Upper lobe of left lung (tissue), 6 donors: ENCODE results near the gene ARHGEF4. TPM values are rescaled to one million over a fixed set of nuclear protein-coding genes. Genes with fewer than 3 reads are reported as not detected.

Experiments used
- ATAC-seq, 2 donors: fragments of 200-7000 bp; cut with Tn5 transposase; one replicate each; pipeline ENCODE4 v1.9.1; 2022; ENCODE audit warnings: mild to moderate bottlenecking in 2 of 2, moderate library complexity in 2 of 2; ENCODE audit not compliant: low FRiP score in 2 of 2
- DNase-seq, 2 donors: peaks; one replicate each; pipeline ENCODE4 v3.0.0-alpha.2; 2019 to 2020
- H3K27ac ChIP-seq, 4 donors: fragments of 200-600 bp; sonication (generic); one replicate each; pipeline ENCODE4 v1.5.1; 2016 to 2019
- H3K27me3 ChIP-seq, 4 donors: fragments of 200-600 bp; sonication (generic); one replicate each; pipeline ENCODE4 v1.5.1; 2017 to 2019
- H3K36me3 ChIP-seq, 4 donors: fragments of 200-600 bp; sonication (generic); one replicate each; pipeline ENCODE4 v1.5.1; 2016 to 2019
- H3K4me1 ChIP-seq, 4 donors: fragments of 200-600 bp; sonication (generic); one replicate each; pipeline ENCODE4 v1.5.1; 2018 to 2019
- H3K4me3 ChIP-seq, 4 donors: fragments of 200-600 bp; sonication (generic); one replicate each; pipeline ENCODE4 v1.5.1; 2017 to 2019; ENCODE audit warnings: mild to moderate bottlenecking in 2 of 4, moderate library complexity in 1 of 4
- H3K9me3 ChIP-seq, 4 donors: fragments of 200-600 bp; sonication (generic); one replicate each; pipeline ENCODE4 v1.5.1; 2018 to 2019
- EP300 ChIP-seq, 4 donors: sonication (generic); formaldehyde crosslinking; IDR thresholded peaks; one replicate each; pipeline ENCODE4 v1.5.1; 2017; ENCODE audit warnings: antibody characterized with exemption in 4 of 4, control low read depth in 2 of 4
- POLR2A ChIP-seq, 4 donors: fragments of 450-650 bp; IDR thresholded peaks; one replicate each; pipeline ENCODE4 v1.5.1; 2016 to 2017; ENCODE audit warnings: antibody characterized with exemption in 4 of 4, mild to moderate bottlenecking in 2 of 4
- POLR2AphosphoS5 ChIP-seq, 2 donors: sonication (generic); formaldehyde crosslinking; IDR thresholded peaks; one replicate each; pipeline ENCODE4 v1.5.1; 2017; ENCODE audit warnings: antibody characterized with exemption in 2 of 2
- WGBS, 2 donors: methylation state at CpG; one replicate each; pipeline ENCODE4 v1.1.5; 2017 to 2018; 5-methylcytosine and 5-hydroxymethylcytosine counted together
- total RNA-seq, 6 donors: library from RNA; depleted of rRNA in 4 of 6; stranded (reverse); fragments of >200 nt in 4 of 6; gene quantifications; one replicate each; pipeline versions ENCODE4 v1.1.0 to v1.2.1, GENCODE V29; 2016 to 2021
- TF ChIP-seq, protein P1 (sequence below), 6 experiments: fragments of 450-650 bp in 4 of 6; fragments of 200-600 bp in 2 of 6; sonication (generic) in 2 of 6; IDR thresholded peaks; one replicate each; pipeline ENCODE4 v1.5.1; 2016 to 2019; ENCODE audit warnings: antibody characterized with exemption in 6 of 6
- donor health status: DM: no; HTN: no; CAD: no; lungs with moderate emphysema.
- donor health status: DM: no; HTN: yes; CAD: no; lungs with severe emphysema.

Gene ARHGEF4
- total RNA-seq, 6 donors from 2014 or later, result 10.1 to 101 (median 22.5) TPM

- ATAC-seq (no peak), DNase-seq (no peak)
- Histone ChIP-seq H3K4me1 (no peaks in the 10 kb centered on the region), H3K4me3 (no peak overlapping the region), H3K27me3 (no peaks in the 10 kb centered on the region), H3K27ac (no peak overlapping the region), H3K9me3 (peaks cover 0 to 21% (median 11%) of the 10 kb centered on the region in 4 donors), H3K36me3 (no peaks in the 10 kb centered on the region)
- TF ChIP-seq EP300 (IDR thresholded peaks at IDR 0.05) (no peak), POLR2A (IDR thresholded peaks at IDR 0.05) (no peak), POLR2AphosphoS5 (IDR thresholded peaks at IDR 0.05) (no peak)
- TF ChIP-seq, protein P1, sequence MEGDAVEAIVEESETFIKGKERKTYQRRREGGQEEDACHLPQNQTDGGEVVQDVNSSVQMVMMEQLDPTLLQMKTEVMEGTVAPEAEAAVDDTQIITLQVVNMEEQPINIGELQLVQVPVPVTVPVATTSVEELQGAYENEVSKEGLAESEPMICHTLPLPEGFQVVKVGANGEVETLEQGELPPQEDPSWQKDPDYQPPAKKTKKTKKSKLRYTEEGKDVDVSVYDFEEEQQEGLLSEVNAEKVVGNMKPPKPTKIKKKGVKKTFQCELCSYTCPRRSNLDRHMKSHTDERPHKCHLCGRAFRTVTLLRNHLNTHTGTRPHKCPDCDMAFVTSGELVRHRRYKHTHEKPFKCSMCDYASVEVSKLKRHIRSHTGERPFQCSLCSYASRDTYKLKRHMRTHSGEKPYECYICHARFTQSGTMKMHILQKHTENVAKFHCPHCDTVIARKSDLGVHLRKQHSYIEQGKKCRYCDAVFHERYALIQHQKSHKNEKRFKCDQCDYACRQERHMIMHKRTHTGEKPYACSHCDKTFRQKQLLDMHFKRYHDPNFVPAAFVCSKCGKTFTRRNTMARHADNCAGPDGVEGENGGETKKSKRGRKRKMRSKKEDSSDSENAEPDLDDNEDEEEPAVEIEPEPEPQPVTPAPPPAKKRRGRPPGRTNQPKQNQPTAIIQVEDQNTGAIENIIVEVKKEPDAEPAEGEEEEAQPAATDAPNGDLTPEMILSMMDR (IDR thresholded peaks at IDR 0.05), result no peak
Observed at GRCh38 chr2:130951018-130951417, 114.3 kb downstream of the ARHGEF4 start.

DNA sequence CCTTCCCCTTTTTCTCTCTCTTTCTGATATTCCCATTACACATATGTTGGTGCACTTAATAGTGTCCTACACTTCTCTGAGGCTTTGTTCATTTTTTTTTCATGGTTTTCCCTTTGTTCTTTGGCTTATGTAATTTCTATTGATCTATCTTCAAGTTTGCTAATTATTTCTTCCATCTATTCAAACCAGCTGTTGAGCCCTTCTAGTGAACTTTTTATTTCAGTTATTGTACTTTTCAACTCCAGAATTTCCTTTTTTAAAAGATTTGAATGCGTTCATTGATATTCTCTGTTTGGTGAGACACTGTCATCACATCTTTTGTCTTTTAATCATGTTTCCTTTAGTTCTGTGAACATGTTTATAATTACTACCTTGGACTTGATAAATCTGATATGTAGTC is 118.2 kb downstream of the ARHGEF4 start:
- WGBS, 2 donors, result 84 to 100% methylated on average over 1 of the region's 1 CpG
- H3K36me3 ChIP-seq, result no peaks in the 10 kb centered on the region
- no peak for DNase-seq
- TF ChIP-seq EP300 (IDR thresholded peaks at IDR 0.05) (no peak), POLR2AphosphoS5 (IDR thresholded peaks at IDR 0.05) (no peak), POLR2A (IDR thresholded peaks at IDR 0.05) (no peak)
- TF ChIP-seq, protein P1 (IDR thresholded peaks at IDR 0.05), result no peak
- peaks cover 0 to 21% (median 11%) of the 10 kb centered on the region in 4 donors for H3K9me3 ChIP-seq
- no peaks in the 10 kb centered on the region for H3K4me1 ChIP-seq
- H3K4me3 ChIP-seq, result no peak overlapping the region
- no peak for ATAC-seq
- no peak overlapping the region for H3K27ac ChIP-seq
- H3K27me3 ChIP-seq, result no peaks in the 10 kb centered on the region

DNA sequence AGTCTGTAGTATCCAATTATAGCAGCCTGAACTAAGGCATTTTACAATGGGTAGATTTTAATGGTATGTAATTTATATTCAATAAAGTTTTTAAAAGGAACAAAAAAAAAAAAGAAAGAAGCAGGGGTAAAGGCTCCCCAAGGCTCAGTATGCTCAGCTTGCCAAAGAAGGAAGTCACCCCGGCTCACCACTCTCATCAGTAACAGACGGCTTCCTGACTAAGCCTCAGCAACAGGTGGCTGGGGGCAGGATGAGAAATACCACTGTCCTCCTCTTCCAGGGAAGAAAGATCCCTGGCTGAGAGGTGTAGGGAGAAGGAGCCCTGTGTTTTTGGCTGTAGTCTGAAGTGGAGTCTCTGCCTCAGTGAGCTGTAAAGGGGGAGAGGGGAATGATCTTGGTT is 121.2 kb downstream of the ARHGEF4 start:
- Histone ChIP-seq H3K9me3 (peaks cover 0 to 21% (median 11%) of the 10 kb centered on the region in 4 donors), H3K36me3 (no peaks in the 10 kb centered on the region), H3K4me1 (peaks cover 0 to 1% (median 0%) of the 10 kb centered on the region in 4 donors), H3K27me3 (peaks cover 0 to 10% (median 0%) of the 10 kb centered on the region in 4 donors), H3K27ac (no peak overlapping the region), H3K4me3 (no peak overlapping the region)
- ATAC-seq (no peak), DNase-seq (no peak)
- TF ChIP-seq POLR2AphosphoS5 (IDR thresholded peaks at IDR 0.05) (no peak), POLR2A (IDR thresholded peaks at IDR 0.05) (no peak), EP300 (IDR thresholded peaks at IDR 0.05) (no peak)
- TF ChIP-seq, protein P1 (IDR thresholded peaks at IDR 0.05), result no peak
- 13 to 28% methylated on average over 2 of the region's 2 CpGs for WGBS, 2 donors

GRCh38 chr2:130963196-130963848 is 126.6 kb downstream of the ARHGEF4 start:
- H3K4me1 ChIP-seq, result peaks cover 0 to 18% (median 0%) of the 10 kb centered on the region in 4 donors
- peaks cover 0 to 23% (median 8%) of the 10 kb centered on the region in 4 donors for H3K27me3 ChIP-seq
- peak overlapping the region in 1 of 4 donors; percentile 14 for H3K4me3 ChIP-seq
- H3K36me3 ChIP-seq, result no peaks in the 10 kb centered on the region
- TF ChIP-seq POLR2A (IDR thresholded peaks at IDR 0.05) (no peak), POLR2AphosphoS5 (IDR thresholded peaks at IDR 0.05) (no peak), EP300 (IDR thresholded peaks at IDR 0.05) (no peak)
- TF ChIP-seq, protein P1 (IDR thresholded peaks at IDR 0.05), result no peak
- no peak overlapping the region for H3K27ac ChIP-seq
- DNase-seq (peak in 1 of 2 donors; percentile 79), ATAC-seq (no peak)
- WGBS, 2 donors, result 7% methylated on average over 21 of the region's 90 CpGs; no CpG with 5 or more reads in 1 of the 2 donors
- H3K9me3 ChIP-seq, result no peaks in the 10 kb centered on the region
